Measurements from ENCODE around the gene CEND1.

CEND1 gene

GRCh38 chr11:827146-827896, 37.4 kb upstream of the CEND1 start:
- DNase-seq (ENCODE audit: low spot score), result no peak

- DNase-seq (ENCODE audit: low spot score), result no peak
Observed at GRCh38 chr11:826836-827145, 36.9 kb upstream of the CEND1 start.

GRCh38 chr11:826227-826621, 36.3 kb upstream of the CEND1 start:
- no peak for DNase-seq (ENCODE audit: low spot score)

- no peak for DNase-seq (ENCODE audit: low spot score)
Observed at GRCh38 chr11:825366-826226, 35.7 kb upstream of the CEND1 start.

GRCh38 chr11:824942-825341, 35.1 kb upstream of the CEND1 start:
- no peak for DNase-seq (ENCODE audit: low spot score)

- DNase-seq (ENCODE audit: low spot score), result no peak
Observed at GRCh38 chr11:824292-824880, 34.5 kb upstream of the CEND1 start.

GRCh38 chr11:823441-824291, 33.8 kb upstream of the CEND1 start:
- no peak for DNase-seq (ENCODE audit: low spot score)

- no peak for DNase-seq (ENCODE audit: low spot score)
Observed at GRCh38 chr11:821512-822371, 31.9 kb upstream of the CEND1 start.

- no peak for DNase-seq (ENCODE audit: low spot score)
Observed at GRCh38 chr11:820655-821511, 31.0 kb upstream of the CEND1 start.

GRCh38 chr11:819943-820649, 30.2 kb upstream of the CEND1 start:
- DNase-seq (ENCODE audit: low spot score), result no peak

- no peak for DNase-seq (ENCODE audit: low spot score)
Observed at GRCh38 chr11:819129-819931, 29.4 kb upstream of the CEND1 start.

GRCh38 chr11:818396-819128, 28.7 kb upstream of the CEND1 start, which contains the start of gene PNPLA2:
Gene PNPLA2, plus strand, starts transcription at chr11:818914. Its CDS starts 805 bp downstream, at chr11:819719.
- DNase-seq (ENCODE audit: low spot score), result no peak

- no peak for DNase-seq (ENCODE audit: low spot score)
Observed at GRCh38 chr11:816433-816779, 26.5 kb upstream of the CEND1 start.

GRCh38 chr11:815675-816432, 26.0 kb upstream of the CEND1 start:
- no peak for DNase-seq (ENCODE audit: low spot score)

GRCh38 chr11:813456-814096, 23.7 kb upstream of the CEND1 start:
- DNase-seq (ENCODE audit: low spot score), result no peak

- no peak for DNase-seq (ENCODE audit: low spot score)
Observed at GRCh38 chr11:813072-813455, 23.2 kb upstream of the CEND1 start.

GRCh38 chr11:812390-812789, 22.5 kb upstream of the CEND1 start:
- no peak for DNase-seq (ENCODE audit: low spot score)
